ENCODE results near the gene ATP11A. TPM values are rescaled to one million over a fixed set of nuclear protein-coding genes. Genes with fewer than 3 reads are reported as not detected.
"Not testable (repeated sequence)": the region's sequence is repeated elsewhere in the genome, so short reads cannot be mapped to it uniquely, and the experiment has no call there.

Gene ATP11A
- total RNA-seq, 3 donors from 2014 or later = 15.5 to 28.7 (median 19.4) TPM

DNA sequence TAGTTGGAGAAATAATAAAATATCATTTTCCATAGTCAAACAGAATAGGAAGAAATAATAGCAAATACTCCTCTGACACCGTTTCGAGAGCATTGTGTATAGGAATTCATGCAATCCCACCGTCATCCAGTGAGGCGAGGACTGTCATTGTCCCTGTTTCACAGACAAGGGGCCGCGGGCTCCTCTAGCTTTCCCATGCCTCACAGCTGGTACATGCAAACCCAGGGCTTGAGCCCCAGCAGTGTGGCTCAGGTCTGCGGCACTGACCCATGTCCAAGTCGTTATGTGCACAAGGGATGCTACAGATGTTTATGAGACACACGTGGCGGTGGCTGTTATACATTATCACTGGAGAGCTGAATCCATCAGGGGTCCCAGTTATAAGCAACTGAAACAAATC is 18.5 kb upstream of the ATP11A start:
- TF ChIP-seq, protein P1, sequence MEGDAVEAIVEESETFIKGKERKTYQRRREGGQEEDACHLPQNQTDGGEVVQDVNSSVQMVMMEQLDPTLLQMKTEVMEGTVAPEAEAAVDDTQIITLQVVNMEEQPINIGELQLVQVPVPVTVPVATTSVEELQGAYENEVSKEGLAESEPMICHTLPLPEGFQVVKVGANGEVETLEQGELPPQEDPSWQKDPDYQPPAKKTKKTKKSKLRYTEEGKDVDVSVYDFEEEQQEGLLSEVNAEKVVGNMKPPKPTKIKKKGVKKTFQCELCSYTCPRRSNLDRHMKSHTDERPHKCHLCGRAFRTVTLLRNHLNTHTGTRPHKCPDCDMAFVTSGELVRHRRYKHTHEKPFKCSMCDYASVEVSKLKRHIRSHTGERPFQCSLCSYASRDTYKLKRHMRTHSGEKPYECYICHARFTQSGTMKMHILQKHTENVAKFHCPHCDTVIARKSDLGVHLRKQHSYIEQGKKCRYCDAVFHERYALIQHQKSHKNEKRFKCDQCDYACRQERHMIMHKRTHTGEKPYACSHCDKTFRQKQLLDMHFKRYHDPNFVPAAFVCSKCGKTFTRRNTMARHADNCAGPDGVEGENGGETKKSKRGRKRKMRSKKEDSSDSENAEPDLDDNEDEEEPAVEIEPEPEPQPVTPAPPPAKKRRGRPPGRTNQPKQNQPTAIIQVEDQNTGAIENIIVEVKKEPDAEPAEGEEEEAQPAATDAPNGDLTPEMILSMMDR (IDR thresholded peaks at IDR 0.05) = no peak
- DNase-seq = no peak
- Histone ChIP-seq H3K36me3 (ENCODE audit: low read depth) (no peaks in the 10 kb centered on the region), H3K9me3 (no peaks in the 10 kb centered on the region), H3K4me3 (no peak overlapping the region), H3K4me1 (ENCODE audit: low read depth) (no peaks in the 10 kb centered on the region)
- ATAC-seq = no peak
- intact Hi-C loops (cut with DNase I, micrococcal nuclease) = no loop called here

DNA sequence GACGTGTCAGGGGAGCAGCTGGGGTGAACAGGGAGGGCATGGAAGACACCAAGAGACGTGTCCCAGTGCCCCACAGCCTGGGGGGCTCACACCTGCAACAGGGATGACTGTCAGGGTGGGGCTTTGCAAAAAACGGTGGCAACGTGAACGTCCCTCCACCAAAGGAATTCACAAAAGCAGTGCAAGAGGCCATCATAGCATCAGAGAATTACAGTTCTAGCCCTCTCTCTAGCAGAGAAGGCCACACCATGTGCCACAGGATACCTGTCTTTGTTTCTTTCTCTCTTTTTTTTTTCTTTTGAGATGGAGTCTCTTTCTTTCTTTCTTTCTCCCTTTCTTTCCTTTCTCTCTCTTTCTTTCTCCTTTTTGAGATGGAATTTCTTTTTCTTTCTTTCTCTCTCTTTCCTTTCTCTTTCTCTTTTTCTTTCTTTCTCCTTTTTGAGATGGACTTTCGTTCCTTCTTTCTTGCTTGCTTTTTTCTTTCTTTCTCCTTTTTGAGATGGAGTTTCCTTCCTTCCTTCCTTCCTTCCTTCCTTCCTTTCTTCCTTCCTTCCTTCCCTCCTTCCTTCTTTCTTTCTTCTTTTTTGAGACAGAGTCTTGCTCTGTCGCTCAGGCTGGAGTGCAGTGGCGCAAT is 17.1 kb upstream of the ATP11A start:
- Histone ChIP-seq H3K4me1 (ENCODE audit: low read depth) (no peaks in the 10 kb centered on the region), H3K36me3 (ENCODE audit: low read depth) (no peaks in the 10 kb centered on the region), H3K9me3 (no peaks in the 10 kb centered on the region), H3K4me3 (no peak overlapping the region)
- intact Hi-C loops (cut with DNase I, micrococcal nuclease) = no loop called here
- DNase-seq (no peak), ATAC-seq (no peak)
- TF ChIP-seq, protein P1 (IDR thresholded peaks at IDR 0.05) = no peak

DNA sequence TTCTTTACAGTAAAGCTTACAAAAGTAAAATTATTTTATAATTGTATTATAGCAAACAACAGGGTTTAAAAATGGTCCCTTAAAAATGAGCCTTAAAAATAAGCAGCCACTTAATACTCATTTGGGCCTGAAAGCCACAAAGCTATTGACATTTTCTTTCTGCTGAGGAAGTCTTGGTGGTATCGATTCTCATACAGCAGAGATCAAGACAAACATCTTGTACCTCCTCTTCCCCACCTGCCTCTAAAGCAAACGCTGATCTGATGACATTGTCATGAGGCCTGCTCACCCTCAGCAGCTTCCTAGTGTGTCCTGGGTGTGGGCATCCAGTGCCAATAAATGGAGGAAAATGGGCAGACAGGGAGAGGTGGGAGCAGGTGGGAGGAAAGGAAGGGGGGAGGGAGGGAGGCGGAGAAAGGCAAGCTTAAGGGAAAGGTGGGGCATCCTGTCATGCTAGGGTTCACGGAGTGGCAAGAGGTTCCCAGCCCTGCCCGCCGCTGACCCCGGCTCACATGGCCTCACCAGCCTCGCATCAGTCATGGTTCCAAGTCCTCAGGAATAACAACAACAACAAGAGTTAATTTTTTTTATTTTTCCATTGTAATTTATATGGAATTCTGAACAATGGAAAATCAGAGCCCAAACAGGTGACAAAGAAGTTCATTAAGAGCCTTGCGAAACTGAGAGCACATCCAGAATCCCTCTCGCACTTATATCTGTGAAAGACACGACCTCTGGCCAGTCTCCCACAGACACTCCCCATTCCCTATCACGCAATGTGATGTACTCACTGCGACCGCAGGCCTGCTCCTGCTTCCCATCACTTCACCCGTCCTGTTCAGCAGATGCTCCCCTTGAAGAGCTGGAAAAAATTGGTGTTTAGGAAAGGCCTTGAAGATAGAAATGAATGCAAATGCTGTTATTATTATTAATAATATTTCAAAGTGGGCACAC is 15.1 kb upstream of the ATP11A start:
- intact Hi-C loops (cut with DNase I, micrococcal nuclease) = no loop called here
- no peak for ATAC-seq
- DNase-seq = no peak

DNA sequence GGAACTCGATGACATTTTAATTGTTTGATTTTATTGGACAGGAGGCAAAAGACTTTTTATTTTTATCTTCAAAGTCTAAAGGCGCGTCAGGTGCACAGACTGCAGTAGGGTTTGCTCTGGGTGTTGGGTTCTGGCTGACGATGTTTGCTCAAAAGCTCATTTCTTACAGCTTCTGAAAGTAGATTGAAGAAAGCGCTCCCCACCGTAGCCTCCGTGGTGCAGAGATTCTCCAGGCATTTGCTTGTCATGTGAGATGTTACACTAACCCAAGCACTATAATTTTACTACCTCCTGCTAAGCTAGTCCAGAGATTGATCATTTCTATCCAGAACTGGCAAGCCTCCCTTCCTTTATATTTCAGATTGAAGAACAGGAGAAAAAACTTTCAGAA is 14.5 kb upstream of the ATP11A start:
- no peaks in the 10 kb centered on the region for H3K9me3 ChIP-seq
- H3K4me1 ChIP-seq (ENCODE audit: low read depth) = no peaks in the 10 kb centered on the region
- no peak for DNase-seq
- H3K36me3 ChIP-seq (ENCODE audit: low read depth) = no peaks in the 10 kb centered on the region
- no peak for ATAC-seq
- intact Hi-C loops (cut with DNase I, micrococcal nuclease) = no loop called here
- no peak overlapping the region for H3K4me3 ChIP-seq
- TF ChIP-seq, protein P1 (IDR thresholded peaks at IDR 0.05) = no peak

More for the DNA sequence above, 15.1 kb upstream of the ATP11A start:
- H3K36me3 ChIP-seq (ENCODE audit: low read depth) = no peaks in the 10 kb centered on the region
- TF ChIP-seq, protein P1 (IDR thresholded peaks at IDR 0.05) = no peak
- H3K4me1 ChIP-seq (ENCODE audit: low read depth) = no peaks in the 10 kb centered on the region
- H3K4me3 ChIP-seq = no peak overlapping the region
- no peaks in the 10 kb centered on the region for H3K9me3 ChIP-seq

DNA sequence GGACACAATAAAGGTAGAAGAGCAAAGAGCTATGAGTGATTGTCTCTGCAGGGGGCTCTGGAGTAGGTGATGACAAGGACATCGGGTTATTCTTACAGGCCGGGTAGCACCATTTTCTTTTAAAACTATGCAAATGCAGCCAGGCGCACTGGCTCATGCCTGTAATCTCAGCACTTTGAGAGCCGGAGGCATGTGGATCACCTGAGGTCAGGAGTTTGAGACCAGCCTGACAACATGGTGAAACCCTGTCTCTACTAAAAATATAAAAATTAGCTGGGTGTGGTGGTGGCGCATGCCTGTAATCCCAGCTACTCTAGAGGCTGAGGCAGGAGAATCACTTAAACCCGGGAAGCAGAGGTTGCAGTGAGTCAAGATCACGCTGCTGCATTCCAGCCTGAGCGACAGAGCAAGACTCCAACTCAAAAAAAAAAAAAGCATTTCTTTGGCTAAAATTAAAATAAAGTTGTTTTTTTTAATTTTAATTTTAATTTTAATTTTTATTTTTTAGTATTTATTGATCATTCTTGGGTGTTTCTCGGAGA is 12.3 kb upstream of the ATP11A start:
- intact Hi-C loops (cut with DNase I, micrococcal nuclease); DNase-seq; H3K9me3 ChIP-seq; ATAC-seq; H3K4me1 ChIP-seq (ENCODE audit: low read depth); H3K36me3 ChIP-seq (ENCODE audit: low read depth); H3K4me3 ChIP-seq: not testable (repeated sequence)

DNA sequence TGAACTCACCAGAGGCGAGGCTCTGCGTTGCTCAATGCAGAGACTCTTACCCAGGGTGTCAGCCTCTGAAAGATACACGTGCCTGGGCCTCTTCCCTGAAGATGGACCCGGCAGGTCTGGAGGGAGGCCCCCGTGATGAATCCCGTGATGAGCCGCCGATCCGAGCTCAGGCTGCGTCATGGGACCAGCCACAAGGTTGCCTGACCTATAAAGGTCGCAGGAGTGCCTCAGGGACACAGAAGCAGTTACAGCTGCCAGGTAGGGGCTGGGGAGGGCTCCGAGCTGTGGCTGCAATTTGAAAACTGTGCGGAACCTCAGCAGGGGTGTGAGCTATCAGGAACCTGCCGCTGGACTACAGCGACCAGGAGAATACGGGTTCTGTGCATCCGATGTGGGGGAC is 10.5 kb upstream of the ATP11A start:
- no peak for ATAC-seq

More for the DNA sequence above, 10.5 kb upstream of the ATP11A start:
- intact Hi-C loops (cut with DNase I, micrococcal nuclease) = no loop called here
- H3K4me3 ChIP-seq = no peak overlapping the region
- TF ChIP-seq, protein P1 (IDR thresholded peaks at IDR 0.05) = no peak
- H3K36me3 ChIP-seq (ENCODE audit: low read depth) = no peaks in the 10 kb centered on the region
- DNase-seq = no peak
- H3K9me3 ChIP-seq = no peaks in the 10 kb centered on the region
- no peaks in the 10 kb centered on the region for H3K4me1 ChIP-seq (ENCODE audit: low read depth)

All from mucosa of descending colon (tissue), 3 donors.